CD4-positive, alpha-beta memory T cell (primary cell): ENCODE measurements around the gene ABCB9. TPM values are rescaled to one million over a fixed set of nuclear protein-coding genes. Genes with fewer than 3 reads are reported as not detected.

Experiments
- CTCF ChIA-PET: fragments of 350-600 bp; sonication (Branson Sonifier 250); formaldehyde crosslinking; loops from one replicate; lab custom pipeline; 2021; ENCODE audit warnings: inconsistent platforms; ENCODE audit not compliant: partially characterized antibody; lab: Charles Lee
- POLR2A ChIA-PET: fragments of 350-600 bp; sonication (Branson Sonifier 250); formaldehyde crosslinking; loops from one replicate; lab custom pipeline; 2021; ENCODE audit not compliant: partially characterized antibody; lab: Charles Lee
- DNase-seq, 5 donors: peaks; one replicate each; pipeline versions ENCODE4 v3.0.0 to v3.0.0-alpha.2; 2020 to 2022; ENCODE audit warnings: mixed read lengths in 1 of 5
- H3K27ac ChIP-seq: one replicate; pipeline ENCODE4 v1.7.0; 2013; ENCODE audit warnings: low read depth, low read length
- H3K27me3 ChIP-seq: 2 replicates; pipeline ENCODE4 v1.7.0; 2013; ENCODE audit warnings: mild to moderate bottlenecking, low read length, moderate library complexity; ENCODE audit not compliant: insufficient read depth
- H3K36me3 ChIP-seq: 2 replicates; pipeline ENCODE4 v1.7.0; 2013; ENCODE audit warnings: mild to moderate bottlenecking, low read length, moderate library complexity; ENCODE audit not compliant: insufficient read depth
- H3K4me1 ChIP-seq: 2 replicates; pipeline ENCODE4 v1.7.0; 2013; ENCODE audit warnings: mild to moderate bottlenecking, low read length, moderate library complexity; ENCODE audit not compliant: insufficient read depth
- H3K4me3 ChIP-seq, 2 donors: one replicate each; pipeline ENCODE4 v1.7.0; 2013; ENCODE audit warnings: low read length in 2 of 2, mild to moderate bottlenecking in 1 of 2
- H3K9me3 ChIP-seq, 2 donors: one replicate each; pipeline ENCODE4 v1.7.0; 2013; ENCODE audit warnings: low read length in 2 of 2, control low read depth in 1 of 2; ENCODE audit not compliant: control insufficient read depth in 1 of 2
- H3K27ac Mint-ChIP-seq, 7 donors: one replicate each; pipeline ENCODE4 v1.8.0; 2020 to 2021; ENCODE audit warnings: mixed read lengths in 7 of 7, mild to moderate bottlenecking in 6 of 7, inconsistent platforms in 3 of 7, moderate library complexity in 3 of 7
- H3K27me3 Mint-ChIP-seq, 2 donors: one replicate each; pipeline ENCODE4 v1.8.0; 2020 to 2021; ENCODE audit warnings: mixed read lengths in 2 of 2
- H3K36me3 Mint-ChIP-seq, 2 donors: one replicate each; pipeline ENCODE4 v1.8.0; 2020 to 2021; ENCODE audit warnings: mixed read lengths in 2 of 2, inconsistent platforms in 1 of 2, mild to moderate bottlenecking in 1 of 2
- H3K4me1 Mint-ChIP-seq, 4 donors: one replicate each; pipeline ENCODE4 v1.8.0; 2020 to 2021; ENCODE audit warnings: mixed read lengths in 4 of 4, mild to moderate bottlenecking in 1 of 4
- H3K4me3 Mint-ChIP-seq, 8 donors: one replicate each; pipeline ENCODE4 v1.8.0; 2020 to 2021; ENCODE audit warnings: mixed read lengths in 8 of 8, mild to moderate bottlenecking in 7 of 8, moderate library complexity in 6 of 8, inconsistent platforms in 3 of 8
- H3K9me3 Mint-ChIP-seq, 8 donors: one replicate each; pipeline ENCODE4 v1.8.0; 2020 to 2021; ENCODE audit warnings: mixed read lengths in 8 of 8, mild to moderate bottlenecking in 5 of 8, inconsistent platforms in 3 of 8, moderate library complexity in 1 of 8
- intact Hi-C: fragments of 100-400 bp; cut with micrococcal nuclease; formaldehyde crosslinking; loops from one replicate; pipeline ENCODE4 v1.15.1; 2023
- polyA plus RNA-seq, 2 donors: library from polyadenylated mRNA; unstranded; fragments of 300-500 nt; fragmentation: Illumina TruSeq; gene quantifications; one replicate each; pipeline ENCODE4 v1.2.3, GENCODE V29; 2021
- total RNA-seq, 2 experiments: library from RNA; stranded (reverse); gene quantifications; one replicate each; pipeline ENCODE4 v1.2.3, GENCODE V29; 2021

Gene ABCB9
- total and polyA plus RNA-seq, 4 experiments from 2014 or later, result 0.81 to 7.1 (median 3.8) TPM

DNA sequence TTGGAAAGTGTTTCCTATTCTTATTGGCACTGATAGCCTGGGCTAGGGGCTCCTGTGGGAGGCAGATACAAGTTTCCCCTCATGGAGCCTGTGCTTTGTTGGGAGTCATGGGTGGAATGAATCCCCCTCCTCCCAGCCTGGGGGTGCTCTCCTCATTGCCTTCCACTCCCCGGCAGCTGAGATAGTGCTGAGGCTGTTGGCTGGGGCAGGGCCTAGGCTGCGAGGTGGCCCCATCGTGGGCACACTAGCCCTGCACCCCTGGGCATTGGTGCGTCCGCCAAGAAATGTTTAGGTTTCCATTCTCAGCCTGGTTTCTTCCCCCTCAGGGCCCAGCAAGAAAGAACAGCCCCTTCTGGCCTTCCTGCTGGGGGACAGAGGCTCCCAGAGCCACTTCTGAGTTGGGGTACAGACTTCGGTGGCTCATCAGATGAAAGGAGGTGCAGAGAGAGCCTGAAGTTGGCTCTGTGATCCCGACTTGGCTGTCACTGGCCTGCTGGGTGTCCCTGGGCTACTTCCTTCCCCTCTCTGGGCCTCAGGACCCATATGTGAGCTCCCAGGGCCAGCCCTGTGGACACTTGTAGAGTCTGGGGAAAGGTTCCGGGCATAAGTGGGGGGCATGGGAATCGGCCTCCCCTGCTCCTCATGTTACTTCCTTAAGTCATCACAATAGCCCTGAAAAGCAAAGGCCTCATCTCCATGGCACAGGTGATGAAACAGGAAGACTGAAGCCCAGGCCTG is 11.6 kb upstream of the ABCB9 start:
- Mint-ChIP-seq H3K36me3 (peaks cover 0 to 22% of the 10 kb centered on the region in 2 donors), H3K9me3 (peaks cover 0 to 3% (median 0%) of the 10 kb centered on the region in 8 donors), H3K27me3 (no peaks in the 10 kb centered on the region), H3K27ac (peak overlapping the region in 3 of 7 donors; percentile 61 to 98 (median 73)), H3K4me1 (peaks cover 14 to 71% (median 46%) of the 10 kb centered on the region in 4 donors), H3K4me3 (peak overlapping the region in 7 of 8 donors; percentile 11 to 78 (median 57))
- Histone ChIP-seq H3K9me3 (no peaks in the 10 kb centered on the region), H3K4me3 (no peak overlapping the region), H3K4me1 (peaks cover 66% of the 10 kb centered on the region), H3K36me3 (peaks cover 19% of the 10 kb centered on the region), H3K27ac (no peak overlapping the region), H3K27me3 (no peaks in the 10 kb centered on the region)
- POLR2A ChIA-PET, result interaction anchor here (1.0 kb wide), 1 partner anchor 12 kb away, joined by 3 read pairs; the partner anchor contains the start of gene ABCB9
- CTCF ChIA-PET, result interaction anchor here (0.6 kb wide), 1 partner anchor 10 kb away, joined by 3 read pairs; no protein-coding TSS in a partner anchor
- intact Hi-C loops, result loop anchor here (10.0 kb wide), 1 partner anchor 453 kb away; the partner anchor contains the start of genes KNTC1 and RSRC2
- no peak for DNase-seq

GRCh38 chr12:122977153-122977552 is 10.9 kb upstream of the ABCB9 start:
- Mint-ChIP-seq H3K27me3 (no peaks in the 10 kb centered on the region), H3K4me1 (peaks cover 12 to 65% (median 45%) of the 10 kb centered on the region in 4 donors), H3K36me3 (peaks cover 0 to 21% of the 10 kb centered on the region in 2 donors), H3K4me3 (peak overlapping the region in 7 of 8 donors; percentile 24 to 78 (median 58)), H3K9me3 (peaks cover 0 to 3% (median 0%) of the 10 kb centered on the region in 8 donors), H3K27ac (peak overlapping the region in 4 of 7 donors; percentile 36 to 98 (median 58))
- H3K27me3 ChIP-seq, result no peaks in the 10 kb centered on the region
- no peaks in the 10 kb centered on the region for H3K9me3 ChIP-seq
- peaks cover 19% of the 10 kb centered on the region for H3K36me3 ChIP-seq
- ChIA-PET CTCF (no interaction called here), POLR2A (interaction anchor here (3.6 to 3.7 kb wide), 2 partner anchors 80 to 256 kb away, joined by 31 to 67 read pairs; partner anchors contain the start of genes MPHOSPH9, MTRFR and VPS37B)
- DNase-seq, result no peak
- H3K4me1 ChIP-seq, result peaks cover 59% of the 10 kb centered on the region
- no peak overlapping the region for H3K4me3 ChIP-seq
- H3K27ac ChIP-seq, result no peak overlapping the region
- intact Hi-C loops, result loop anchor here (10.0 kb wide), 1 partner anchor 452 kb away; the partner anchor contains the start of genes KNTC1 and RSRC2

GRCh38 chr12:122976648-122976975 is 10.3 kb upstream of the ABCB9 start:
- intact Hi-C loops, result loop anchor here (10.0 kb wide), 1 partner anchor 452 kb away; the partner anchor contains the start of genes KNTC1 and RSRC2
- H3K27me3 Mint-ChIP-seq, result no peaks in the 10 kb centered on the region
- H3K4me1 Mint-ChIP-seq, result peaks cover 10 to 60% (median 41%) of the 10 kb centered on the region in 4 donors
- H3K4me3 ChIP-seq, result no peak overlapping the region
- peaks cover 54% of the 10 kb centered on the region for H3K4me1 ChIP-seq
- H3K36me3 ChIP-seq, result peaks cover 13% of the 10 kb centered on the region
- peak overlapping the region in 2 of 7 donors; percentile 98 to 100 for H3K27ac Mint-ChIP-seq
- no peaks in the 10 kb centered on the region for H3K9me3 ChIP-seq
- ChIA-PET POLR2A (interaction anchor here (0.8 to 3.7 kb wide), 4 partner anchors 10 to 257 kb away, joined by 3 to 67 read pairs (median 28); partner anchors contain the start of genes ABCB9, MPHOSPH9, MTRFR and VPS37B), CTCF (no interaction called here)
- DNase-seq, result no peak
- H3K27me3 ChIP-seq, result no peaks in the 10 kb centered on the region
- peaks cover 0 to 3% (median 0%) of the 10 kb centered on the region in 8 donors for H3K9me3 Mint-ChIP-seq
- peak overlapping the region; percentile 98 for H3K27ac ChIP-seq
- H3K36me3 Mint-ChIP-seq, result peaks cover 0 to 21% of the 10 kb centered on the region in 2 donors
- peak overlapping the region in 6 of 8 donors; percentile 66 to 99 (median 94) for H3K4me3 Mint-ChIP-seq

- Mint-ChIP-seq H3K4me3 (peak overlapping the region; percentile 89 to 99 (median 98)), H3K4me1 (peaks cover 8 to 57% (median 38%) of the 10 kb centered on the region in 4 donors), H3K9me3 (peaks cover 0 to 3% (median 0%) of the 10 kb centered on the region in 8 donors), H3K27ac (peak overlapping the region; percentile 47 to 100 (median 99)), H3K36me3 (peaks cover 0 to 18% of the 10 kb centered on the region in 2 donors), H3K27me3 (no peaks in the 10 kb centered on the region)
- Histone ChIP-seq H3K27ac (peak overlapping the region; percentile 98), H3K4me1 (peaks cover 49% of the 10 kb centered on the region), H3K4me3 (peak overlapping the region; percentile 71 to 100), H3K9me3 (no peaks in the 10 kb centered on the region), H3K27me3 (no peaks in the 10 kb centered on the region), H3K36me3 (peaks cover 12% of the 10 kb centered on the region)
- POLR2A ChIA-PET, result interaction anchor here (0.8 to 3.7 kb wide), 15 partner anchors 8 to 626 kb away, joined by 3 to 67 read pairs (median 8); partner anchors contain the start of genes ABCB9, DDX55, MPHOSPH9 and MTRFR
- CTCF ChIA-PET, result interaction anchor here (1.6 kb wide), 1 partner anchor 78 kb away, joined by 4 read pairs; no protein-coding TSS in a partner anchor
- no peak for DNase-seq
- intact Hi-C loops, result loop anchor here (1.0 to 10.0 kb wide), 7 partner anchors 79 to 749 kb away; partner anchors contain the start of genes DIABLO, KNTC1, MPHOSPH9 and MTRFR
Observed at GRCh38 chr12:122975790-122976647, 9.8 kb upstream of the ABCB9 start.

GRCh38 chr12:122974892-122975789 is 8.9 kb upstream of the ABCB9 start, which contains the start of gene OGFOD2:
OGFOD2 (plus strand) TSS chr12:122975244; CDS start chr12:122975252, 8 bp downstream.
- H3K27ac ChIP-seq, result peak within 1 kb of the TSS; percentile 98
- peak within 1 kb of the TSS; percentile 98 to 100 (median 99) for H3K27ac Mint-ChIP-seq
- no peaks in the 10 kb centered on the region for H3K9me3 ChIP-seq
- H3K4me3 ChIP-seq, result peak within 1 kb of the TSS; percentile 71 to 100
- intact Hi-C loops, result loop anchor here (1.0 to 10.0 kb wide), 10 partner anchors 9 to 748 kb away; partner anchors contain the start of genes ABCB9, DDX55, DIABLO and KNTC1
- no peaks in the 10 kb centered on the region for H3K27me3 ChIP-seq
- CTCF ChIA-PET, result interaction anchor here (0.9 to 2.3 kb wide), 5 partner anchors 23 to 263 kb away, joined by 3 to 5 read pairs (median 4); no protein-coding TSS in a partner anchor
- peaks cover 12% of the 10 kb centered on the region for H3K36me3 ChIP-seq
- peaks cover 0 to 17% of the 10 kb centered on the region in 2 donors for H3K36me3 Mint-ChIP-seq
- POLR2A ChIA-PET, result interaction anchor here (0.6 to 3.7 kb wide), 30 partner anchors 8 to 627 kb away, joined by 3 to 67 read pairs (median 4); partner anchors contain the start of genes ABCB9, DDX55, MPHOSPH9 and MTRFR
- H3K4me1 Mint-ChIP-seq, result peaks cover 10 to 56% (median 36%) of the 10 kb centered on the region in 4 donors
- no peaks in the 10 kb centered on the region for H3K27me3 Mint-ChIP-seq
- H3K4me3 Mint-ChIP-seq, result peak within 1 kb of the TSS; percentile 89 to 99 (median 98)
- peak; percentile 92 to 95 (median 92) for DNase-seq
- H3K4me1 ChIP-seq, result peaks cover 49% of the 10 kb centered on the region
- peaks cover 0 to 3% (median 0%) of the 10 kb centered on the region in 8 donors for H3K9me3 Mint-ChIP-seq
